ENCODE data around the gene LARGE1.

The LARGE1 gene

GRCh38 chr22:33756508-33756949 lies 163.7 kb downstream of the LARGE1 start:
- TF ChIP-seq, protein P1, sequence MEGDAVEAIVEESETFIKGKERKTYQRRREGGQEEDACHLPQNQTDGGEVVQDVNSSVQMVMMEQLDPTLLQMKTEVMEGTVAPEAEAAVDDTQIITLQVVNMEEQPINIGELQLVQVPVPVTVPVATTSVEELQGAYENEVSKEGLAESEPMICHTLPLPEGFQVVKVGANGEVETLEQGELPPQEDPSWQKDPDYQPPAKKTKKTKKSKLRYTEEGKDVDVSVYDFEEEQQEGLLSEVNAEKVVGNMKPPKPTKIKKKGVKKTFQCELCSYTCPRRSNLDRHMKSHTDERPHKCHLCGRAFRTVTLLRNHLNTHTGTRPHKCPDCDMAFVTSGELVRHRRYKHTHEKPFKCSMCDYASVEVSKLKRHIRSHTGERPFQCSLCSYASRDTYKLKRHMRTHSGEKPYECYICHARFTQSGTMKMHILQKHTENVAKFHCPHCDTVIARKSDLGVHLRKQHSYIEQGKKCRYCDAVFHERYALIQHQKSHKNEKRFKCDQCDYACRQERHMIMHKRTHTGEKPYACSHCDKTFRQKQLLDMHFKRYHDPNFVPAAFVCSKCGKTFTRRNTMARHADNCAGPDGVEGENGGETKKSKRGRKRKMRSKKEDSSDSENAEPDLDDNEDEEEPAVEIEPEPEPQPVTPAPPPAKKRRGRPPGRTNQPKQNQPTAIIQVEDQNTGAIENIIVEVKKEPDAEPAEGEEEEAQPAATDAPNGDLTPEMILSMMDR (IDR thresholded peaks at IDR 0.05; ENCODE audit: low read depth, low read length, missing control alignments) = no peak
- no peak for DNase-seq (ENCODE audit: low read depth)
- H3K4me3 ChIP-seq (ENCODE audit: low read depth, low read length) = no peak overlapping the region
- in situ Hi-C loops (cut with HindIII; ENCODE audit: low sequenced_read_pairs) = loop anchor here (5.0 kb wide), 1 partner anchor 34 kb away; no protein-coding TSS in a partner anchor

DNA sequence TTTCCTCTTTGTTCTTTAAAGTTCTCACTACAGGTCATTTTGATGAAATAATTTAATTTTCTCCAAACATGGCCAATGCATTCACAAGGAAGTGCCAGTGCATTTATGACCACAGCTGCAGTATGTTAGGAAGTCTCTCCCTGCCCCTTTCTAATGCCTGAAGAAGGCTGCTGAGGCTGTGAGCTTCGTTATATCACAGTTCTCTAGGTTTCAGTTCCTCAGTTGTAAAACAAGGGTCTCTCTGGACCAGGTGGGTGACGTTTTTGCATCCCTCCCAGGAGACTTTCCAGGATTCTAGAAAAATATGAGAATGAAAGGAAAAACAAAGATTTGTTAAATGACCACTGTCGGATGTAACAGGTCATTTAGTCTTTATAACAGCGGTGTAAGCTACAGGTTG lies 171.6 kb downstream of the LARGE1 start:
- in situ Hi-C loops (cut with HindIII; ENCODE audit: low sequenced_read_pairs) = no loop called here
- DNase-seq (ENCODE audit: low read depth) = no peak
- no peak overlapping the region for H3K4me3 ChIP-seq (ENCODE audit: low read depth, low read length)
- TF ChIP-seq, protein P1 (IDR thresholded peaks at IDR 0.05; ENCODE audit: low read depth, low read length, missing control alignments) = no peak

DNA sequence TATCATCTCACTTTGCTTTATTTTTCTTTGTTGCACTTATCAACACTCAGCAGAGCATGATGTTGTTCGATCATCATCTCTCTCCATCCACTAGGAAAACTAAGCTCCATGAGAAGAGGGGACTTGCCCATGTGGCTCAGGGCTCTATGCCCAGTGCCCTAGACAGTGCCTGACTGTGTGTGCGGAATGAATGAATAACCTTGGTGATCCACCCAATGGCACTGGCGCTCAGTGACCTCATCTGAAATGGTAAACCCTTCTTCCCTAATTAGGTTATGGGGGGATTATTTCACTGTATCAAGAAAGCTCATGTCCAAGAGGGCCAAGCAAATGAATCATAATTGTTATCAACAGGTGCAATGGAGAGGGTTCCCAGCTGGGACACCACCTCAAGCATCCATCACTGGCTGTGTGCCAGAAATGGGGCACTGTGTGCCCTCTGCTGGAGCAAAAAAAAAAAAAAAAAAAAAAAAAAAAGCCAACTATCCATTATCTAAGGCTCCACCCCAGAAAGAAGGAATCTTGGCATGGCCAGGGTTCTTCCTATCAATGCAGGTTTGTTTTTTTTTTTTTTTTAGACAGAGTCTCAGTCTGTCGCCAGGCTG lies 172.6 kb downstream of the LARGE1 start:
- TF ChIP-seq, protein P1 (IDR thresholded peaks at IDR 0.05; ENCODE audit: low read depth, low read length, missing control alignments) = no peak
- in situ Hi-C loops (cut with HindIII; ENCODE audit: low sequenced_read_pairs) = no loop called here
- no peak for DNase-seq (ENCODE audit: low read depth)
- no peak overlapping the region for H3K4me3 ChIP-seq (ENCODE audit: low read depth, low read length)

DNA sequence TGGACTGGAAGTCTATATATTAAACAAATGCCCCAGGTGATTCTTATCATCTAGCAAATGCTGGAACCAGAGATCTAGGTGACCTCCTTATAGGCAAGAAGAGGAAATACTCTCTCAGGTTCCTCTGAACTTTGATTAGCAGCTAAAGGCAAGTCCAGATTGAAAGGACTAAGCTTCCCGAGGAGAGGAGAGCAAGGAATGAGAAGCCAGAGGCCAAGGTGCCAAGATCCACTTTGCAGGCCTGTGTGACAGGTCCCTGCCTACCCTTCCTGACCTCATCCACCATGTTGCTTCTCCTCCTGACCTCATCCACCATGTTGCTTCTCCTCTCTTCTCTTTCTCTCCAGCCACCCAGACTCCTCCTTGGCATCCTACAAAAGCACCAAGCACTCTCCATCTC lies 173.2 kb downstream of the LARGE1 start:
- TF ChIP-seq, protein P1 (IDR thresholded peaks at IDR 0.05; ENCODE audit: low read depth, low read length, missing control alignments) = no peak
- no peak for DNase-seq (ENCODE audit: low read depth)
- in situ Hi-C loops (cut with HindIII; ENCODE audit: low sequenced_read_pairs) = no loop called here
- H3K4me3 ChIP-seq (ENCODE audit: low read depth, low read length) = no peak overlapping the region

GRCh38 chr22:33746501-33746928 lies 173.8 kb downstream of the LARGE1 start:
- in situ Hi-C loops (cut with HindIII; ENCODE audit: low sequenced_read_pairs) = no loop called here
- DNase-seq (ENCODE audit: low read depth) = no peak
- H3K4me3 ChIP-seq (ENCODE audit: low read depth, low read length) = no peak overlapping the region
- TF ChIP-seq, protein P1 (IDR thresholded peaks at IDR 0.05; ENCODE audit: low read depth, low read length, missing control alignments) = no peak

GRCh38 chr22:33745501-33745900 lies 174.8 kb downstream of the LARGE1 start:
- DNase-seq (ENCODE audit: low read depth) = no peak
- H3K4me3 ChIP-seq (ENCODE audit: low read depth, low read length) = no peak overlapping the region
- in situ Hi-C loops (cut with HindIII; ENCODE audit: low sequenced_read_pairs) = no loop called here
- TF ChIP-seq, protein P1 (IDR thresholded peaks at IDR 0.05; ENCODE audit: low read depth, low read length, missing control alignments) = no peak

Data from astrocyte of the cerebellum (primary cell).